ENCODE results near the gene TARS3.
"Not testable (repeated sequence)": the region's sequence is repeated elsewhere in the genome, so short reads cannot be mapped to it uniquely, and the experiment has no call there.

The TARS3 gene

GRCh38 chr15:101697488-101697887 is 26.8 kb downstream of the TARS3 start:
- no peak for DNase-seq

GRCh38 chr15:101696829-101697228 is 27.4 kb downstream of the TARS3 start:
- no peak for DNase-seq

GRCh38 chr15:101694261-101694660 is 30.0 kb downstream of the TARS3 start:
- DNase-seq: no peak

GRCh38 chr15:101692801-101693598 is 31.3 kb downstream of the TARS3 start:
- no peak for DNase-seq

- DNase-seq: no peak
Observed at GRCh38 chr15:101689901-101690300, 34.4 kb downstream of the TARS3 start.

- no peak for DNase-seq
Observed at GRCh38 chr15:101686718-101687117, 37.6 kb downstream of the TARS3 start.

GRCh38 chr15:101684877-101685276 is 39.4 kb downstream of the TARS3 start:
- DNase-seq: no peak

GRCh38 chr15:101684384-101684783 is 39.9 kb downstream of the TARS3 start:
- DNase-seq: no peak

- DNase-seq: no peak
Observed at GRCh38 chr15:101679806-101680205, 44.5 kb downstream of the TARS3 start.

- peak; percentile 80 for DNase-seq
Observed at GRCh38 chr15:101676921-101677329, 47.3 kb downstream of the TARS3 start.

GRCh38 chr15:101675796-101676582 is 48.3 kb downstream of the TARS3 start:
- DNase-seq: no peak

- no peak for DNase-seq
Observed at GRCh38 chr15:101675015-101675414, 49.3 kb downstream of the TARS3 start.

- DNase-seq: no peak
Observed at GRCh38 chr15:101672298-101672697, 52.0 kb downstream of the TARS3 start.

- no peak for DNase-seq
Observed at GRCh38 chr15:101669744-101670143, 54.5 kb downstream of the TARS3 start.

GRCh38 chr15:101667881-101668280 is 56.4 kb downstream of the TARS3 start:
- no peak for DNase-seq

- no peak for DNase-seq
Observed at GRCh38 chr15:101664303-101664913, 59.9 kb downstream of the TARS3 start.

GRCh38 chr15:101662203-101662602 is 62.1 kb downstream of the TARS3 start:
- no peak for DNase-seq

GRCh38 chr15:101660005-101660404 is 64.3 kb downstream of the TARS3 start:
- DNase-seq: peak; percentile 2

- DNase-seq: peak; percentile 79
Observed at GRCh38 chr15:101657968-101658784, 66.1 kb downstream of the TARS3 start.

- peak; percentile 42 for DNase-seq
Observed at GRCh38 chr15:101657171-101657570, 67.1 kb downstream of the TARS3 start.

GRCh38 chr15:101654624-101655337 is 69.5 kb downstream of the TARS3 start:
- DNase-seq: not testable (repeated sequence)

GRCh38 chr15:101654171-101654570 is 70.1 kb downstream of the TARS3 start:
- DNase-seq: no peak
